SJSA1 (cell line): ENCODE measurements around the gene AHCYL2. TPM values are rescaled to one million over a fixed set of nuclear protein-coding genes. Genes with fewer than 3 reads are reported as not detected.
"Not testable (repeated sequence)": the region's sequence is repeated elsewhere in the genome, so short reads cannot be mapped to it uniquely, and the experiment has no call there.

Experiments used
- DNase-seq, 2 experiments: peaks; one replicate each; pipeline ENCODE4 v3.0.0-alpha.2; 2015 to 2020; ENCODE audit warnings: low spot score in 2 of 2, low read depth in 1 of 2
- H3K27ac ChIP-seq: fragments of 250-450 bp; sonication (Bioruptor Pico); 2 replicates; pipeline ENCODE4 v1.5.1; 2020; ENCODE audit warnings: mild to moderate bottlenecking, moderate library complexity
- H3K27me3 ChIP-seq: fragments of 250-450 bp; sonication (Bioruptor Pico); replicated peaks from 2 replicates; pipeline ENCODE4 v1.5.1; 2020; ENCODE audit warnings: mild to moderate bottlenecking, moderate library complexity
- H3K36me3 ChIP-seq: fragments of 250-450 bp; sonication (Bioruptor Pico); 2 replicates; pipeline ENCODE4 v1.5.1; 2020; ENCODE audit warnings: mild to moderate bottlenecking
- H3K4me1 ChIP-seq: fragments of 250-450 bp; sonication (Bioruptor Pico); replicated peaks from 2 replicates; pipeline ENCODE4 v1.6.1; 2021; ENCODE audit warnings: mild to moderate bottlenecking
- H3K4me3 ChIP-seq: fragments of 250-450 bp; sonication (Bioruptor Pico); 2 replicates; pipeline ENCODE4 v1.5.1; 2020; ENCODE audit warnings: mild to moderate bottlenecking
- H3K9me3 ChIP-seq: fragments of 250-450 bp; sonication (Bioruptor Pico); replicated peaks from 2 replicates; pipeline ENCODE4 v1.5.1; 2020; ENCODE audit warnings: mild to moderate bottlenecking
- total RNA-seq: library from RNA; depleted of rRNA; stranded (reverse); fragments of >200 nt; shearing (Covaris generic); gene quantifications from 2 replicates; pipeline ENCODE4 v1.2.3, GENCODE V29; 2014

AHCYL2 gene
- total RNA-seq, 1 experiment from 2014 or later, result 10.3 TPM

GRCh38 chr7:129410238-129410637 is 185.4 kb downstream of the AHCYL2 start:
- not testable (repeated sequence) for H3K36me3 ChIP-seq, DNase-seq, H3K4me1 ChIP-seq, H3K27me3 ChIP-seq, H3K27ac ChIP-seq, H3K9me3 ChIP-seq, H3K4me3 ChIP-seq

DNA sequence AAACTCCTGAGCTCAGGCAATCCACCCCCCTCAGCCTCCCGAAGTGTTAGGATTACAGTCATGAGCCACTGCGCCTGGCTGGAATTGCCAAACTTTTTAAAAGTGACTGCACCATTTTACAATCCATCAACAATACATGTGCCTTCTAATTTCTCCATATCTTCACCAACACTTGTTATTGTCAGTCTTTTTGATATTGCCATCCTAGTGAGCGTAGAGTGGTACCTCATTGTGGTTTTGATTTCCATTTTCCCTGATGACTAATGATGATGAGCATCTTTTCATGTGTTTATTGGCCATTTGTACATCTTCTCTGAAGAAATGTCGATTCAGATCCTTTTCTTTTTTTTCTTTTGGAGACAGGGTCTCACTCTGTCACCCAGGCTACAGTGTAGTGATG is 187.7 kb downstream of the AHCYL2 start:
- no peaks in the 10 kb centered on the region for H3K4me1 ChIP-seq
- no peak overlapping the region for H3K27ac ChIP-seq
- H3K36me3 ChIP-seq, result no peaks in the 10 kb centered on the region
- H3K27me3 ChIP-seq, result no peaks in the 10 kb centered on the region
- no peaks in the 10 kb centered on the region for H3K9me3 ChIP-seq
- H3K4me3 ChIP-seq, result no peak overlapping the region
- DNase-seq, result no peak

DNA sequence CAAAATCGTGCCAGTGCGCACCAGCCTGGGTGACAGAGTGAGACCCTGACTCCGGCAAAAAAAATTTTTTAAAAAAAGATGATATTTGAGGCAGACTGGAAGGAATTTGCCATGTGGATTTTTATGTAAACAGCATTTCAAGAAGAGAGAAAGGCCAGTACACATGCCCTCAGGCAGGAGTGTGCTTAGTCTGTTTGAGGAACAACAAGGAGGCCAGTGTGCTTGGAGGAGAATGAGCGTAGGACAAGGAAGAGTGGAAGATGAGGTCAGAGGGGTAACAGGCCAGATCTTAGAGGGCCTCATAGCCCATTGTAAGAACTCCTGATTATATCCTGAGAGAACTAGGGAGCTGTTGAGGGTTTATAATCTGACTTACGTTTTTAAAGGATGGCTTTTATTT is 192.2 kb downstream of the AHCYL2 start:
- H3K36me3 ChIP-seq, result no peaks in the 10 kb centered on the region
- H3K9me3 ChIP-seq, result no peaks in the 10 kb centered on the region
- H3K27ac ChIP-seq, result no peak overlapping the region
- no peaks in the 10 kb centered on the region for H3K4me1 ChIP-seq
- H3K4me3 ChIP-seq, result no peak overlapping the region
- H3K27me3 ChIP-seq, result no peaks in the 10 kb centered on the region
- no peak for DNase-seq

DNA sequence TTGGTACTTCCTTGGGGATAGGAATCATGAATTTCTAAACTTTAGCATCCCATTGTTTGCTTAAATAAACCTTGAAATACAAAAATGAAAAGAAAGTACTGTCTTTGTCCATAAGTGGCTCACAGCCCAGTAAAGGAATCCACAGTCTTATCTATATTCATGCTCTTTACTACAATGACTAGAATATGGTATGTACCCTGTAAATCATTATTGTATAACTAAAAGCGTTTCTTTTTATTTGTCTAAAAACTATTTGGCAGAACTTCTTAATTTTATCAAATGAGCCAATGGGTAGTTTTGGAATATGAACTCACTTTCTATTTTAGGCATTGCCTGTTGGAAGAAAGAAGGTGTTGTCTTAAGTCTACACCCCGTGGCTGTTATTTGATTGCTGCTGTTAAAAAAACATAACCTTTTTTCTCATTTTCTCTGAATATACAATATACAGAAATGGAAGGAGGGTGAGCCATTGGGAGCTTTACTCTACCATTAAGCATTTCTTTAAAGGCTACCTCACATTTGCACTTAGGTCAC is 197.0 kb downstream of the AHCYL2 start:
- Histone ChIP-seq H3K4me3 (no peak overlapping the region), H3K4me1 (no peaks in the 10 kb centered on the region), H3K27me3 (no peaks in the 10 kb centered on the region), H3K27ac (no peak overlapping the region), H3K36me3 (no peaks in the 10 kb centered on the region), H3K9me3 (no peaks in the 10 kb centered on the region)
- no peak for DNase-seq

GRCh38 chr7:129422727-129423126 is 197.9 kb downstream of the AHCYL2 start:
- no peak for DNase-seq
- no peaks in the 10 kb centered on the region for H3K9me3 ChIP-seq
- H3K27ac ChIP-seq, result no peak overlapping the region
- H3K36me3 ChIP-seq, result no peaks in the 10 kb centered on the region
- H3K4me1 ChIP-seq, result no peaks in the 10 kb centered on the region
- no peaks in the 10 kb centered on the region for H3K27me3 ChIP-seq
- H3K4me3 ChIP-seq, result no peak overlapping the region

- Histone ChIP-seq H3K36me3 (no peaks in the 10 kb centered on the region), H3K9me3 (no peaks in the 10 kb centered on the region), H3K4me3 (no peak overlapping the region), H3K27ac (no peak overlapping the region), H3K4me1 (no peaks in the 10 kb centered on the region), H3K27me3 (no peaks in the 10 kb centered on the region)
- no peak for DNase-seq
Measured at GRCh38 chr7:129423700-129424410, 199.0 kb downstream of the AHCYL2 start.

DNA sequence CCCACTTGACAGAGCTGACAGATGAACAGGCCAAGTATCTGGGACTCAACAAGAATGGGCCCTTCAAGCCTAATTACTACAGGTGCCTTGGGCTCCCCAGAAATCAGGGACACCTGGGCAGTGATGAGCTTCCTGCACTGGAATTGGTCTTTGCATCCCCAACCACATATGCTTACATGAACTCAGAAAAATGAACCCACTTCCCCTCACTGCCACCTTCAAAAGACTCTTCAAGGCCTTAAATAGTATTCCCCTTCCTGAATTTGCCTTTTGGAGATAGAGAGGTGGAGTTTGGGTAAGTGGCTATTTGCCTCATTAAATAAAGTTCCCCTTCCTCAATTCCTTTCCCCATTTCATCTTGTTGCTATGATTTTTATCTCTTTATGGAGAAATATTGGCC is 201.7 kb downstream of the AHCYL2 start:
- Histone ChIP-seq H3K9me3 (no peaks in the 10 kb centered on the region), H3K4me3 (no peak overlapping the region), H3K36me3 (no peaks in the 10 kb centered on the region), H3K27ac (no peak overlapping the region), H3K27me3 (no peaks in the 10 kb centered on the region), H3K4me1 (no peaks in the 10 kb centered on the region)
- DNase-seq, result no peak

- H3K27me3 ChIP-seq, result no peaks in the 10 kb centered on the region
- H3K27ac ChIP-seq, result no peak overlapping the region
- DNase-seq, result no peak
- H3K36me3 ChIP-seq, result no peaks in the 10 kb centered on the region
- no peak overlapping the region for H3K4me3 ChIP-seq
- no peaks in the 10 kb centered on the region for H3K9me3 ChIP-seq
- H3K4me1 ChIP-seq, result no peaks in the 10 kb centered on the region
Measured at GRCh38 chr7:129427526-129428045, 202.8 kb downstream of the AHCYL2 start.

GRCh38 chr7:129431911-129432643 is 207.2 kb downstream of the AHCYL2 start:
- H3K36me3 ChIP-seq, result peaks cover 4% of the 10 kb centered on the region; the same call in 1 of the 2 replicates
- peaks cover 12% of the 10 kb centered on the region for H3K4me1 ChIP-seq
- H3K4me3 ChIP-seq, result no peak overlapping the region
- no peaks in the 10 kb centered on the region for H3K9me3 ChIP-seq
- DNase-seq, result no peak
- H3K27me3 ChIP-seq, result no peaks in the 10 kb centered on the region
- H3K27ac ChIP-seq, result no peak overlapping the region

GRCh38 chr7:129433847-129434674 is 209.2 kb downstream of the AHCYL2 start, which contains the start of gene STRIP2:
TSS of gene STRIP2 (plus strand) at chr7:129434432. CDS start at chr7:129434473, 41 bp downstream.
- DNase-seq, result peak; percentile 93 to 95
- H3K27ac ChIP-seq, result peak within 1 kb of the TSS; percentile 21
- no peaks in the 10 kb centered on the region for H3K27me3 ChIP-seq
- no peaks in the 10 kb centered on the region for H3K9me3 ChIP-seq
- peaks cover 4% of the 10 kb centered on the region; the same call in 1 of the 2 replicates for H3K36me3 ChIP-seq
- H3K4me1 ChIP-seq, result peaks cover 18% of the 10 kb centered on the region
- H3K4me3 ChIP-seq, result peak within 1 kb of the TSS; percentile 85

DNA sequence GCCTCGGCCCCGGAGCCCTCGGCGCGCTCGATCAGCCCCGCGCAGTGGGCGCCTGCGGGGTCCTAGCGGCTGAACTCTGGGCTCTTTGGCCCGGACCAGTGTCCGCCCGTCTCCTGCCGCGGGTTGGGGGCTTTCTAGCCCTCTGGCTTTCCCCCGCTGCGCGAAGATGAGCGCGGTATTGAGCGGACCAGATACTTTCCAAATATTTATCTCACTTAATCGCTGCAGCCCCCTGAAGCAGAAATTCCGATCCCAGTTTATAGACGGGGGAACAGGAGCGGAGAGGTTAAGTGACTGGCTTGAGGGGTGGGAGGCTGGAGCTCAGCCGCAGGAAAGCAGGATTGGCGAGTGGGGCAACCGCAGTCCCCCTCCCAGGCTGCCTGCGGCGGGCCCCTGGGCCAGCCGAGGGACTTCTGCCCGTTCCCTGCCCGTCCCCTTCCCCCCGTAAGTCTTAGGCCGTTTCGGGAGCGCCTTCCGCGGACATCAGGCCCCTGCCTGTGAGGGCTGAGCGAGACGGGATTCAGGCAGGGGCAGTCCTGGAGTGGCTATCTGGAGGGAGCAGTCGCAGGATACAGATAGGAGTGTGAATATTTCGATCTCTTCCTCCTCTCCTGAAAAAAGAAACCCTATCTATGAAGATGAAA is 210.0 kb downstream of the AHCYL2 start:
- Histone ChIP-seq H3K27me3 (no peaks in the 10 kb centered on the region), H3K36me3 (peaks cover 4% of the 10 kb centered on the region; the same call in 1 of the 2 replicates), H3K9me3 (no peaks in the 10 kb centered on the region), H3K27ac (peak overlapping the region; percentile 21), H3K4me3 (peak overlapping the region; percentile 85), H3K4me1 (peaks cover 20% of the 10 kb centered on the region)
- no peak for DNase-seq

DNA sequence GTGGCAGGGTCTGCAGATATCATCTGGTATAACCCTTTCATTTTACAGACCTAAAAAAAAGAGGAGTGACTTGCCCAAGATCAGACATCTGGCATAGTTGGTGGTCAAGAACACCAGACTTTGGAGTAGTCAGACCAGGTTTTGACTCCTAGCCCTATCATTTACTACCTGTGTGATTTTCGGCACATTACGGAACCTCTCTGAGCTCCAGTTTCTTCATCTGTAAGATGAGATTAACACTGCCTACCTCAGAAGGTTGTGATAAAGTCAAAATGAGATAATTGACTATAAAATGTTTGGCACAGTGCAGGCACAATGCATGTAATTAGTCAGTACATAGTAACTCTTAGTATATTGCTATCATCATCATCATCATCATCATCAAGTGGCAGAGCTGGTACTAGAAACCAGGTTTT is 210.6 kb downstream of the AHCYL2 start:
- peaks cover 20% of the 10 kb centered on the region for H3K4me1 ChIP-seq
- H3K36me3 ChIP-seq, result peaks cover 8% of the 10 kb centered on the region; the same call in 1 of the 2 replicates
- no peak overlapping the region for H3K27ac ChIP-seq
- no peaks in the 10 kb centered on the region for H3K9me3 ChIP-seq
- peak overlapping the region; percentile 85 for H3K4me3 ChIP-seq
- no peaks in the 10 kb centered on the region for H3K27me3 ChIP-seq
- DNase-seq, result no peak
